ENCODE data around the gene AMBP.

DNA sequence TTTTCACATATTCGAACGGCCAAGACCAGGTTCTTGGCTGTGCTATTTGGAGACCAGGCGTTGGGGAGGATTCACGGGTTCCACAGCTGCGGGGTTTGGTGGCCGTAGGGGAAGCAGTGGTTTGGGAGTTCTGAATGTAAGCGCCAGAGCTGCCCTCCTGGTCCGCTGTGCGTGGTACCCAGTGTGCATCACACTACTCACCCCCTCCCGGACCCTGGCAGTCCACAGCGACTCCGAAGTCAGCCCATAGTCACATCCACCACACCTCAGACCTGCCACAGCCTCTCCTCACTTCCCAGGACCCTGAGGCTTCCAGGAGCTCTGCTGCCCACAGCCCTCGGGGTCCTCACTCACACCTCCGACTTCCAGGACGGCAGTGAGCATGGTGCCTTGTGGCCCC lies 26.8 kb downstream of the AMBP start:
- TF ChIP-seq, protein P1, sequence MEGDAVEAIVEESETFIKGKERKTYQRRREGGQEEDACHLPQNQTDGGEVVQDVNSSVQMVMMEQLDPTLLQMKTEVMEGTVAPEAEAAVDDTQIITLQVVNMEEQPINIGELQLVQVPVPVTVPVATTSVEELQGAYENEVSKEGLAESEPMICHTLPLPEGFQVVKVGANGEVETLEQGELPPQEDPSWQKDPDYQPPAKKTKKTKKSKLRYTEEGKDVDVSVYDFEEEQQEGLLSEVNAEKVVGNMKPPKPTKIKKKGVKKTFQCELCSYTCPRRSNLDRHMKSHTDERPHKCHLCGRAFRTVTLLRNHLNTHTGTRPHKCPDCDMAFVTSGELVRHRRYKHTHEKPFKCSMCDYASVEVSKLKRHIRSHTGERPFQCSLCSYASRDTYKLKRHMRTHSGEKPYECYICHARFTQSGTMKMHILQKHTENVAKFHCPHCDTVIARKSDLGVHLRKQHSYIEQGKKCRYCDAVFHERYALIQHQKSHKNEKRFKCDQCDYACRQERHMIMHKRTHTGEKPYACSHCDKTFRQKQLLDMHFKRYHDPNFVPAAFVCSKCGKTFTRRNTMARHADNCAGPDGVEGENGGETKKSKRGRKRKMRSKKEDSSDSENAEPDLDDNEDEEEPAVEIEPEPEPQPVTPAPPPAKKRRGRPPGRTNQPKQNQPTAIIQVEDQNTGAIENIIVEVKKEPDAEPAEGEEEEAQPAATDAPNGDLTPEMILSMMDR (IDR thresholded peaks at IDR 0.05; ENCODE audit: low read depth, low read length, poor library complexity, severe bottlenecking), result no peak
- TF ChIP-seq EZH2phosphoT487 (IDR thresholded peaks at IDR 0.05; ENCODE audit: borderline replicate concordance, low read length), result no peak

All from DOHH2 (cell line).